Smooth muscle cell (in vitro differentiated cells): ENCODE results near the gene MEMO1. TPM values are rescaled to one million over a fixed set of nuclear protein-coding genes. Genes with fewer than 3 reads are reported as not detected.

Experiments
- DNase-seq: peaks from one replicate; lab custom pipeline; 2025; ENCODE audit not compliant: unreplicated experiment; lab: John Stamatoyannopoulos, UW
- H2AFZ ChIP-seq: fragments of 200-600 bp; sonication (generic); 2 replicates; pipeline ENCODE4 v1.6.0; 2016; ENCODE audit warnings: antibody characterized with exemption, low read depth, mild to moderate bottlenecking
- H3F3A ChIP-seq: fragments of 200-600 bp; sonication (generic); 2 replicates; pipeline ENCODE4 v1.6.0; 2017; ENCODE audit warnings: antibody characterized with exemption, low read depth
- H3K27ac ChIP-seq: fragments of 200-600 bp; sonication (generic); 2 replicates; pipeline ENCODE4 v1.5.1; 2016; ENCODE audit warnings: low read depth, mild to moderate bottlenecking
- H3K27me3 ChIP-seq: fragments of 200-600 bp; sonication (generic); 2 replicates; pipeline ENCODE4 v1.6.1; 2016; ENCODE audit warnings: low read depth, mild to moderate bottlenecking
- H3K36me3 ChIP-seq: fragments of 200-600 bp; sonication (generic); 2 replicates; pipeline ENCODE4 v1.5.1; 2016; ENCODE audit warnings: low read depth
- H3K4me1 ChIP-seq: fragments of 200-600 bp; sonication (generic); 2 replicates; pipeline ENCODE4 v1.5.1; 2016; ENCODE audit warnings: low read depth
- H3K4me2 ChIP-seq: fragments of 200-600 bp; sonication (generic); 2 replicates; pipeline ENCODE4 v1.6.0; 2016; ENCODE audit warnings: mild to moderate bottlenecking
- H3K4me3 ChIP-seq: fragments of 200-600 bp; sonication (generic); 2 replicates; pipeline ENCODE4 v1.5.1; 2016; ENCODE audit warnings: mild to moderate bottlenecking
- H3K79me2 ChIP-seq: fragments of 200-600 bp; sonication (generic); 2 replicates; pipeline ENCODE4 v1.6.0; 2016; ENCODE audit warnings: low read depth, mild to moderate bottlenecking
- H3K9ac ChIP-seq: fragments of 200-600 bp; sonication (generic); 2 replicates; pipeline ENCODE4 v1.6.0; 2016; ENCODE audit warnings: low read depth
- H3K9me3 ChIP-seq: fragments of 200-600 bp; sonication (generic); replicated peaks from 2 replicates; pipeline ENCODE4 v1.5.1; 2016; ENCODE audit warnings: low read depth
- H4K20me1 ChIP-seq: fragments of 200-600 bp; sonication (generic); 2 replicates; pipeline ENCODE4 v1.6.0; 2016; ENCODE audit warnings: low read depth
- WGBS: methylation state at CpG from one replicate; pipeline ENCODE4 v1.1.7; 2016; ENCODE audit warnings: low lambda C conversion rate; 5-methylcytosine and 5-hydroxymethylcytosine counted together
- polyA plus RNA-seq: library from polyadenylated mRNA; unstranded; fragments of >200 nt; fragmentation: Nextera tagmentation; extraction: Ambion mirVana; gene quantifications from 2 replicates; pipeline ENCODE4 v1.2.1, GENCODE V29; 2016
- total RNA-seq: library from RNA; depleted of rRNA; stranded (reverse); fragments of >200 nt; gene quantifications from 2 replicates; pipeline ENCODE4 v1.2.3, GENCODE V29; 2014
- TF ChIP-seq, protein P1 (sequence below): fragments of 200-600 bp; sonication (generic); IDR thresholded peaks from 2 replicates; pipeline ENCODE4 v1.5.1; 2017; ENCODE audit warnings: borderline replicate concordance, mild to moderate bottlenecking, antibody characterized with exemption; ENCODE audit not compliant: insufficient read depth, poor library complexity, severe bottlenecking

The MEMO1 gene
- total and polyA plus RNA-seq, 2 experiments from 2014 or later, result 32.2 to 33.4 TPM

DNA sequence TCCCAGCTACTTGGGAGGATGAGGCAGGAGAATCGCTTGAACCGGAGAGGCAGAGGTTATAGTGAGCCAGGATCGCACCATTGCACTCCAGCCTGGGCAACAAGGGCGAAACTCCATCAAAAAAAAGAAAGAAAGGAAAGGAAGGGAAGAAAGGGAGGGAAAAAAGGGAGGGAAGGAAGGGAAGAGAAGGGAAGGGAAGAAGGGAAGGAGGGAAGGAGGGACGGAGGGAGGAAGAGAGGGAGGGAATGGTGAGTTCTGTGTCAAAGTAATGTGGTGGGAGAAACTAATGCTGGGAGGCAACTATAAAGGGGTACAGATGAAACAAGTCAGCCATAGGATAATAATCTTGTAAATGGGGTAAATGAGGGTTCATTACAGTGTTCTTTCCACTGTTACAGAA is 45.7 kb downstream of the MEMO1 start:
- Histone ChIP-seq H3K36me3 (no peaks in the 10 kb centered on the region), H4K20me1 (peaks cover 89% of the 10 kb centered on the region), H3F3A (no peaks in the 10 kb centered on the region), H3K27ac (no peak overlapping the region), H3K4me2 (no peak overlapping the region), H3K27me3 (no peaks in the 10 kb centered on the region), H2AFZ (no peak overlapping the region), H3K79me2 (peaks cover 100% of the 10 kb centered on the region), H3K9ac (no peak overlapping the region), H3K9me3 (no peaks in the 10 kb centered on the region), H3K4me3 (no peak overlapping the region), H3K4me1 (no peaks in the 10 kb centered on the region)
- 90% methylated on average over 5 of the region's 5 CpGs for WGBS
- TF ChIP-seq, protein P1, sequence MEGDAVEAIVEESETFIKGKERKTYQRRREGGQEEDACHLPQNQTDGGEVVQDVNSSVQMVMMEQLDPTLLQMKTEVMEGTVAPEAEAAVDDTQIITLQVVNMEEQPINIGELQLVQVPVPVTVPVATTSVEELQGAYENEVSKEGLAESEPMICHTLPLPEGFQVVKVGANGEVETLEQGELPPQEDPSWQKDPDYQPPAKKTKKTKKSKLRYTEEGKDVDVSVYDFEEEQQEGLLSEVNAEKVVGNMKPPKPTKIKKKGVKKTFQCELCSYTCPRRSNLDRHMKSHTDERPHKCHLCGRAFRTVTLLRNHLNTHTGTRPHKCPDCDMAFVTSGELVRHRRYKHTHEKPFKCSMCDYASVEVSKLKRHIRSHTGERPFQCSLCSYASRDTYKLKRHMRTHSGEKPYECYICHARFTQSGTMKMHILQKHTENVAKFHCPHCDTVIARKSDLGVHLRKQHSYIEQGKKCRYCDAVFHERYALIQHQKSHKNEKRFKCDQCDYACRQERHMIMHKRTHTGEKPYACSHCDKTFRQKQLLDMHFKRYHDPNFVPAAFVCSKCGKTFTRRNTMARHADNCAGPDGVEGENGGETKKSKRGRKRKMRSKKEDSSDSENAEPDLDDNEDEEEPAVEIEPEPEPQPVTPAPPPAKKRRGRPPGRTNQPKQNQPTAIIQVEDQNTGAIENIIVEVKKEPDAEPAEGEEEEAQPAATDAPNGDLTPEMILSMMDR, result no peak
- no peak for DNase-seq

DNA sequence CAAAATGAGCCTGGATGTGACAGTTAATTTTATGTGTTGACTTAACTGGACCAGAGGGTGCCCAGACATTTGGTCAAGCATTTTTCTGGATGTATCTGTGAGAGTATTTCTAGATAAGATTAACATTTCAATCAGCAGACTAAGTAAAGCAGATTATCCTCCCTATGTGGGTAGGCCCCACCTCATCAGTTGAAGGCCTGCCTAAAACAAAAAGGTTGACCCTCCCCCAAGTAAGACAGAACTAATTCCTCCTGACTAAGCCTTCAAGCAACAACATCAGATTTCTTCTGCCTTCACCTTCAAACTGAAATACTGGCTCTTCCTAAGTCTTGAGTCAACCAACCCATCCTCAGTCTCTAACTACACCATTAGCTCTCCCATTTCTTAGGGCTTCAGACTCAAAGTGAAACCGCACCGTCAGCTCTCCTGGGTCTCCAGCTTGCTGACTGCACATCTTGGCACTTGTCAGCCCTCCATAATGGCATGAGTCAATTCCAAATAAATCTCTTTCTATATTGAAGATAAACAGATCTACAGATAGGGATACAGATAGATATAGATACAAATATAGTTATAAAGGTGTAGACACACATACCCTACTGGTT is 47.9 kb downstream of the MEMO1 start:
- Histone ChIP-seq H3K4me3 (no peak overlapping the region), H3K4me1 (no peaks in the 10 kb centered on the region), H3K27me3 (no peaks in the 10 kb centered on the region), H3K4me2 (no peak overlapping the region), H2AFZ (no peak overlapping the region), H3K36me3 (no peaks in the 10 kb centered on the region), H3K9me3 (no peaks in the 10 kb centered on the region), H3F3A (no peaks in the 10 kb centered on the region), H3K27ac (no peak overlapping the region), H3K79me2 (peaks cover 100% of the 10 kb centered on the region), H4K20me1 (peaks cover 97% of the 10 kb centered on the region), H3K9ac (no peak overlapping the region)
- no peak for DNase-seq
- 89% methylated on average over 2 of the region's 2 CpGs for WGBS
- TF ChIP-seq, protein P1, result no peak

DNA sequence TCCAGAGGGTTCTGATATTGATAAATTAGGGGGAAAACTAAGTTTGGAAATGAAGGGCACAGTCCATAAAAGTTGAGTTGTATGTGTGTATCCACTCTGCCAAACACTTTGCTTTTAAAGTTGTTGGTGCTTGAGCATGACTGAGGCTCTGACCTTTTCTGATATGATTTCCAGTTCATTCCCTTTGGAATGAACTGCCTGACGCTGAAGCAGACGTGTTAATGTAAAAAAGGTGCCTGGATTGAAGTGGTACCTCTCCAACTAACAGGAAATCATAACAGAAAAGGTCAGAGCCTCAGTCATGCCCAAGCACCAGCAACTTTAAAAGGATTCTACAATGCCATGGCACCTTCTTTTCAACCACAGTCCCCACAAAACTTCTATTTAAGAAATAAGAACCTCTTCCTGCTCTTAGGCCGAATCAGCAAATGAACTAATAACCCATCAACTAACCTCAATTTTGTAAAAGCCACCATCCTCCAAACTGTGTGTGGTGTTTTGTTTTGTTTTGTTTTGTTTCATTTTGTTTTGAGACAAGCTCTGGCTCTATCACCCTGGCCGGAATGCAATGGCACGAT is 52.6 kb downstream of the MEMO1 start:
- TF ChIP-seq, protein P1, result no peak
- Histone ChIP-seq H4K20me1 (peaks cover 97% of the 10 kb centered on the region), H3K27me3 (no peaks in the 10 kb centered on the region), H3K9me3 (no peaks in the 10 kb centered on the region), H3K27ac (no peak overlapping the region), H3K9ac (no peak overlapping the region), H3K4me3 (no peak overlapping the region), H3F3A (no peaks in the 10 kb centered on the region), H3K4me2 (no peak overlapping the region), H3K4me1 (no peaks in the 10 kb centered on the region), H3K36me3 (no peaks in the 10 kb centered on the region), H3K79me2 (peaks cover 99% of the 10 kb centered on the region), H2AFZ (no peak overlapping the region)
- no peak for DNase-seq
- WGBS, result 87% methylated on average over 5 of the region's 5 CpGs
